ENCODE data around the gene RECQL5.

DNA sequence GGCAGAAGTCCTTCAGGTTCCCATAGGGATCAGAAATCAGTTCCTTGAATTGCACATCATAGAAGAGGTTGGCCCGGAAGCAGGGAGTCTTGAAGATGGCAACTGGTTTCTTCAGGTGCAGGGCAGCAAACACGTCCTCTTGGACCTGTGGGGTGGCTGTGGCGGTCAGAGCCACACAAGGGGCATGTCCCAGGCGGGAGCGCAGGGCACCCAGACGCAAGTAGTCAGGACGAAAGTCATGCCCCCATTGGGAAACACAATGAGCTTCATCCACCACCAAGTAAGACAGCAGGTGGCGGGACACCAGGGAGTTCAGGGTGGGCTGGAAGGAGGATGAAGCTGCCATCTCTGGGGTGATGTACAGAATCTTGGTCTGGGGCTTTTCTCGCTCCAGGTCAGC, 4.4 kb downstream of the RECQL5 start:
- TF ChIP-seq CTCF (IDR thresholded peaks at IDR 0.05): no peak
- no peak for TF ChIP-seq POLR2A (IDR thresholded peaks at IDR 0.05)
